ENCODE results near the gene RSPH10B2.
"Not testable (repeated sequence)": the region's sequence is repeated elsewhere in the genome, so short reads cannot be mapped to it uniquely, and the experiment has no call there.

The RSPH10B2 gene

GRCh38 chr7:6708304-6708703, 45.6 kb upstream of the RSPH10B2 start:
- no peak for DNase-seq
- H3K36me3 ChIP-seq (replicated peaks; ENCODE audit: insufficient read depth, low read length), result peaks cover 15% of the 10 kb centered on the region
- no peak overlapping the region for H2AFZ ChIP-seq (ENCODE audit: low read length)
- no peaks in the 10 kb centered on the region for H3K9me3 ChIP-seq (replicated peaks; ENCODE audit: insufficient read depth, low read length)
- H3K27ac ChIP-seq (ENCODE audit: low read length), result no peak overlapping the region
- peaks cover 4% of the 10 kb centered on the region; the same call in 1 of the 2 replicates for H3F3A ChIP-seq (ENCODE audit: insufficient read depth, low read length)
- no peaks in the 10 kb centered on the region for H3K9me2 ChIP-seq (replicated peaks; ENCODE audit: insufficient read depth, low read length)
- no peak overlapping the region for H3K4me2 ChIP-seq (ENCODE audit: low read depth, low read length)
- H3K4me1 ChIP-seq (ENCODE audit: low read length), result no peaks in the 10 kb centered on the region; the same call in 1 of the 2 replicates
- no peak overlapping the region for H3K4me3 ChIP-seq (ENCODE audit: low read length)
- no peaks in the 10 kb centered on the region for H4K20me1 ChIP-seq (ENCODE audit: insufficient read depth, low read length)
- TF ChIP-seq EZH2phosphoT487 (IDR thresholded peaks at IDR 0.05; ENCODE audit: low read length), result no peak
- TF ChIP-seq CTCF (IDR thresholded peaks at IDR 0.05; ENCODE audit: low read length), result no peak
- no peak for TF ChIP-seq EZH2 (optimal IDR thresholded peaks at IDR 0.05; ENCODE audit: low read depth, low read length)
- H3K9ac ChIP-seq (ENCODE audit: low read length), result no peak overlapping the region
- no peaks in the 10 kb centered on the region for H3K27me3 ChIP-seq (replicated peaks; ENCODE audit: insufficient read depth, low read length)
- H3K79me2 ChIP-seq (ENCODE audit: low read length), result peaks cover 30% of the 10 kb centered on the region

GRCh38 chr7:6709808-6710207, 44.1 kb upstream of the RSPH10B2 start:
- H3K4me1 ChIP-seq (ENCODE audit: low read length), result no peaks in the 10 kb centered on the region; the same call in 1 of the 2 replicates
- H3K4me3 ChIP-seq (ENCODE audit: low read length), result no peak overlapping the region
- no peak for DNase-seq
- peaks cover 4% of the 10 kb centered on the region; the same call in 1 of the 2 replicates for H3F3A ChIP-seq (ENCODE audit: insufficient read depth, low read length)
- no peaks in the 10 kb centered on the region for H3K27me3 ChIP-seq (replicated peaks; ENCODE audit: insufficient read depth, low read length)
- H3K9ac ChIP-seq (ENCODE audit: low read length), result no peak overlapping the region
- H3K36me3 ChIP-seq (replicated peaks; ENCODE audit: insufficient read depth, low read length), result peaks cover 5% of the 10 kb centered on the region
- no peaks in the 10 kb centered on the region for H4K20me1 ChIP-seq (ENCODE audit: insufficient read depth, low read length)
- no peak overlapping the region for H3K27ac ChIP-seq (ENCODE audit: low read length)
- no peaks in the 10 kb centered on the region for H3K9me2 ChIP-seq (replicated peaks; ENCODE audit: insufficient read depth, low read length)
- H3K79me2 ChIP-seq (ENCODE audit: low read length), result peaks cover 17% of the 10 kb centered on the region
- TF ChIP-seq EZH2 (optimal IDR thresholded peaks at IDR 0.05; ENCODE audit: low read depth, low read length), result no peak
- TF ChIP-seq CTCF (IDR thresholded peaks at IDR 0.05; ENCODE audit: low read length), result no peak
- TF ChIP-seq EZH2phosphoT487 (IDR thresholded peaks at IDR 0.05; ENCODE audit: low read length), result no peak
- H2AFZ ChIP-seq (ENCODE audit: low read length), result no peak overlapping the region
- H3K4me2 ChIP-seq (ENCODE audit: low read depth, low read length), result no peak overlapping the region
- H3K9me3 ChIP-seq (replicated peaks; ENCODE audit: insufficient read depth, low read length), result no peaks in the 10 kb centered on the region

- H4K20me1 ChIP-seq (ENCODE audit: insufficient read depth, low read length), result no peaks in the 10 kb centered on the region
- H3K4me1 ChIP-seq (ENCODE audit: low read length), result no peaks in the 10 kb centered on the region
- H3K9me2 ChIP-seq (replicated peaks; ENCODE audit: insufficient read depth, low read length), result no peaks in the 10 kb centered on the region
- no peak overlapping the region for H3K27ac ChIP-seq (ENCODE audit: low read length)
- H2AFZ ChIP-seq (ENCODE audit: low read length), result no peak overlapping the region
- H3K4me2 ChIP-seq (ENCODE audit: low read depth, low read length), result no peak overlapping the region
- no peaks in the 10 kb centered on the region for H3K27me3 ChIP-seq (replicated peaks; ENCODE audit: insufficient read depth, low read length)
- TF ChIP-seq EZH2 (optimal IDR thresholded peaks at IDR 0.05; ENCODE audit: low read depth, low read length), result no peak
- no peak for TF ChIP-seq EZH2phosphoT487 (IDR thresholded peaks at IDR 0.05; ENCODE audit: low read length)
- no peak for TF ChIP-seq CTCF (IDR thresholded peaks at IDR 0.05; ENCODE audit: low read length)
- no peaks in the 10 kb centered on the region for H3F3A ChIP-seq (ENCODE audit: insufficient read depth, low read length)
- H3K9me3 ChIP-seq (replicated peaks; ENCODE audit: insufficient read depth, low read length), result no peaks in the 10 kb centered on the region
- H3K4me3 ChIP-seq (ENCODE audit: low read length), result no peak overlapping the region
- no peak for DNase-seq
- no peaks in the 10 kb centered on the region for H3K36me3 ChIP-seq (replicated peaks; ENCODE audit: insufficient read depth, low read length)
- no peak overlapping the region for H3K9ac ChIP-seq (ENCODE audit: low read length)
- no peaks in the 10 kb centered on the region for H3K79me2 ChIP-seq (ENCODE audit: low read length)
Observed at GRCh38 chr7:6714360-6714759, 39.5 kb upstream of the RSPH10B2 start.

GRCh38 chr7:6715898-6716297, 38.0 kb upstream of the RSPH10B2 start:
- H3K27ac ChIP-seq (ENCODE audit: low read length); H3K79me2 ChIP-seq (ENCODE audit: low read length); H3K9me3 ChIP-seq (replicated peaks; ENCODE audit: insufficient read depth, low read length); H3K27me3 ChIP-seq (replicated peaks; ENCODE audit: insufficient read depth, low read length); H4K20me1 ChIP-seq (ENCODE audit: insufficient read depth, low read length); H3K4me3 ChIP-seq (ENCODE audit: low read length); H3K4me1 ChIP-seq (ENCODE audit: low read length); H3F3A ChIP-seq (ENCODE audit: insufficient read depth, low read length); H2AFZ ChIP-seq (ENCODE audit: low read length); H3K4me2 ChIP-seq (ENCODE audit: low read depth, low read length); H3K9ac ChIP-seq (ENCODE audit: low read length); H3K36me3 ChIP-seq (replicated peaks; ENCODE audit: insufficient read depth, low read length); DNase-seq; H3K9me2 ChIP-seq (replicated peaks; ENCODE audit: insufficient read depth, low read length): not testable (repeated sequence)
